T-helper 1 cell treated with Interleukin-12 subunit alpha and Interleukin-12 subunit beta and Interleukin-4 antibody, amounts not matched to agents 30 ng/mL and 1 ng/mL, for 36 hours (primary cell): ENCODE measurements around the gene ZBTB48. TPM values are rescaled to one million over a fixed set of nuclear protein-coding genes. Genes with fewer than 3 reads are reported as not detected.

Source experiments
- intact Hi-C: fragments of 100-400 bp; cut with micrococcal nuclease; formaldehyde crosslinking; loops from one replicate; pipeline ENCODE4 v1.15.1; 2024
- total RNA-seq: library from RNA; stranded (reverse); gene quantifications from 2 replicates; pipeline ENCODE4 v1.2.3, GENCODE V29; 2022

The ZBTB48 gene
- total RNA-seq, 1 donor from 2014 or later: 43.3 TPM

DNA sequence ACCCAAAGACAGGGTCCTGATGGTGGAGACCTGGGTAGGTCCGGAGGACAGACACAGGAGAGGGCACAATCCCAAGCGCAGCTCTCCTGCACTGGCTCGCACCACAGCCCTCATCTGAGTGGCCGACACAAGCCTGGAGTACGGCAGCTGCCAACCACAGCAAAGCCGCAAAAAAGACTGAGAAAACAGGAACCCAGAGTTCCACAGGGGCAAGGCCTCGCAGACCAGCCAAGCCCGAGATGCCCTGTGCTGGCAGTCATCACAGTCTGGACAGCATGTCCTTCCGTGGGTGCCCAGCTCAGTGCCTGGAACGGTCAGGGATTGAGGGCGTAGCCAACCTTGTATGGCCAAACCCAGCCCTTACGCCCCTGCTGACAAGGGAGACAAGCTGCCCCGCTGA, 11.4 kb downstream of the ZBTB48 start:
- intact Hi-C loops: no loop called here

DNA sequence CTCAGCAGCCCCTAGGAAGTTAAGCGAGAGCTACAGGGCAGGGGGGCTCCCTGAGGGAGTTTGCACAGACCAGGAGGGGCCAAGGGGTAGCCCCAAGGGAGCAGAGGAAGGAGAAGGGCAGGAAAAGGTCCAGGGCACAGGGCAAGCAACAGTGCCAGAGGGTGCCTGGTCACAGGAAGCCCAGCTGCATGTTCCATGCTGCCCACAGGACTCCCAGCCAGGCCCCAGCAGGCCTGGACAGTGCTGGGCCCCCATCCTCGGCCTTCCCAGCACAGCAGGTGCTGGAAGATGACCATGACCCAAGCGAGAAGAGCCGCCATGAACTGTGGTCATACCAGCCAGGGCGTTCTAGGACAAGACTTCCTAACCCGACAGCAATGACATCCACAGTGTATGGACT, 11.8 kb downstream of the ZBTB48 start:
- intact Hi-C loops: no loop called here

DNA sequence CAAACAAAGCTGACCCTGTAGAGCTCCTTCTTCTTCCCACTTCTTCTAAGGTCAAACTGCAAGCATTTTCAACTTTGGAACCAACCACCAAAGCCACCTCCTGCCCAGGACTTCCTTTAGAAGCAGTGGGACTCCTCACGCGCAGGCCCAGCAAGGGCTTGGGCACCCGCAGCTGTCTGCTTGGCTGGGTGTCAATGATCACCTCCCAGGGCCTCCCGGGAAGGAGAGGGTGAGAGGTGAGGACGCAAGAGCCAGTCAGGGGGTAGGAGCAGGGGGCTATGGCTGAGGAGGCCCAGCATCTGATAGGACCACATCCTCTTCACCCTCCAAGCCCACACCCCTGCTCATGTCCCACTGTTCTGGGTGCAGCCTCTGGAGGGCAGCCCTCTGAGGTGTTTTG, 12.6 kb downstream of the ZBTB48 start:
- intact Hi-C loops: no loop called here

DNA sequence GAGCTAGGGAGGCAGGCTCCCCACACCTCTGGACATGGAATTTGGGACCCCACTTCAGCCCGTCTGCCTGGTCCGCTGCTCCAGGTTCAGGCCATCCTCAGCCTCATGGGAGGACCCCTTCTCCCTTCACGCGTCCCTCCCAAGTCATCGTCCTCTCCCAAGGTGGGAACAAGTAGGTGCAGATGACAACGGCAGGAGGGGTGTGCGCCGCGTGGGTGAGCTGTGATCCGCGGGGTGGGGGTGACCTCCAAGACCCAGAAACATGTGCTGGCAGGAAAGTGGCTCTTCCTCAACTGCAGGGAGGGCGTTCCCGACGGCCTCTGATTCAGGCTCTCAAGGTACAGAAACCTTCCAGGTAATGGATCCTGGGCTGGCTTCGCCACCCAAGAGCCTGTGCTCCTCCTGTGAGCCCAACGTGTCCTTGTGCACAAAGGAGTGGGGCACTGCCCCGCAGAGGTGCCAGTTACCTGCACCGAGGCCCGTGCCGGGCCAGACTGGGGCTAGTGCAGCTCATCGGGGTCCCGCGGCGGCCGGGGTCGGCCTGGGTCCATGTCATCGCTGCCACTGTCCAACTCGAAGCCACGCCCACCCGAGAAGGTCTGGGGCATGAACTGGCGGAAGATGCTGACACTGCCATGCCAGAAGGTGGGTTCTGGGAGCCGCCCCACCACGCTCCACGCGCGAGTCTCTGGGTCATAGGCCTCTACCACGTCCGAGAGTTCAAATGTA, 13.2 kb downstream of the ZBTB48 start:
- intact Hi-C loops: no loop called here

DNA sequence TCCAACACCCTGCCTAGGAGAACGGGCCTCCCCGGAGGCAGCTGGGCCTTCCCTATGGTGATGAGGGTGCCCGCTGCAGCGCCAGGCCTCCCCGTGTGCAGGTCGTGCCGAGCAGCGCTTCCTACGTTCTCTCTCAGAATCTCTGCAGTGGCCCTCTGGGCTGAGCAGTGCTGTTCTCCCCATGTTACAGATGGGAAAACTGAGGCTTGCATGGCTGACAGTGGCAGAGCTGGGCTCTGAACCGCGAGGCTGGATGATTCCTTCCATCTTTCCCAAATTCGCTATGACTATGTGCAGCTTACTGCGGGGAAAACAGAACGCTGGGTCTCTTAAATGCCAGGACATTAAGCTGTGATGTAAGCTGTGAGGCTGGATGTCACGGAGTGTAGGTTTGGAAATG, 14.0 kb downstream of the ZBTB48 start:
- intact Hi-C loops: no loop called here

DNA sequence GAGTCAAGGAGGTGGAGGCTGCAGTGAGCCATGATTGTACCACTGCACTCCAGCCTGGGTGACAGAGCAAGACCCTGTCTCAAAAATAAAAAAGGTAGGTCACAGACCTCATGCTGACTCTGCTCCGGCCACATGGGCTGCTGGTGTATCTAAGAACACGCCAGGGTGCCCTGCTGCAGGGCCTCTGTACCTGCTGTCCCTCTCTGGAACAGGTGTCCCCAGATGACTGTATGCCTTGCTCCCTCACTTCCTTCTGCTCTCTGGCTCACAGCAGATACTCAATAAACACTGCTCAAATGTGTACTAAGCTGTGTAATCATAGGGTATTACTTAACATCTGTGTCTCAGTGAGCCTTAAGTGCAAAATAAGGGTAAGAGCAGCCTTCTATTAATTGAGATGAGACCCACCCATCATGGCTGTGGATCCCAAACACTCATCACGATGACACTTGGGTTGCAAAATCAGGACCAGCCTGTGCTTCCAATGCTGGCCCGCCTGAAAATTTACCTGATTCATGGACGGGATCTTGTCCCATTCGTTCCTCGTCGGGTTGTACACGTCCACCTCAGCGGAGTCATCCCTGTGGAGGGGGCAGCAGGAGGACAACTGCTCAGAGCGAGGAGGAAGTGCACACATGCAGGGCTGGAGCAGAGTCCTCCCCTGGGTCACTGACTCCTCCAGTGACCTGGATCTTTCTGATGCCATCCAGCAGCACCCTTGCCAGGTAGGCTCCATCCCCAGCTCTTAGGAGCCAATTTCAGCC, 15.4 kb downstream of the ZBTB48 start:
- intact Hi-C loops: no loop called here

DNA sequence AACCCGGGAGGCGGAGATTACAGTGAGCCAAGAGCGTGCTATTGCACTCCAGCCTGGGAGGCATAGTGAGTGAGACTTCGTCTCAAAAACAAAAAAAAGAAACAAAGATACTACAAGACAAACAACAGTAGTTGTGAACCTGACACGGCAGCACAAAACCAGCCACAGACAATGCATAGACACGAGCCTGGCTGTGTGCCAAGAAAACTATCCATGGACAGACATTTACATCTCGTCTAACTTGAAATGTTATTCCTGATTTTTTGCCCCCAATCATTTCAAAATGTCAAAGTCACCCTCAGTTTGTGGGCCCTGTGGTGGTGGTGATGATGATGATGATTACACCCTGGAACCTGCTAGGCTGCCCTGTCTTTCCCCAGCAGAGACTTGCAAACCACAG, 16.6 kb downstream of the ZBTB48 start:
- intact Hi-C loops: no loop called here

DNA sequence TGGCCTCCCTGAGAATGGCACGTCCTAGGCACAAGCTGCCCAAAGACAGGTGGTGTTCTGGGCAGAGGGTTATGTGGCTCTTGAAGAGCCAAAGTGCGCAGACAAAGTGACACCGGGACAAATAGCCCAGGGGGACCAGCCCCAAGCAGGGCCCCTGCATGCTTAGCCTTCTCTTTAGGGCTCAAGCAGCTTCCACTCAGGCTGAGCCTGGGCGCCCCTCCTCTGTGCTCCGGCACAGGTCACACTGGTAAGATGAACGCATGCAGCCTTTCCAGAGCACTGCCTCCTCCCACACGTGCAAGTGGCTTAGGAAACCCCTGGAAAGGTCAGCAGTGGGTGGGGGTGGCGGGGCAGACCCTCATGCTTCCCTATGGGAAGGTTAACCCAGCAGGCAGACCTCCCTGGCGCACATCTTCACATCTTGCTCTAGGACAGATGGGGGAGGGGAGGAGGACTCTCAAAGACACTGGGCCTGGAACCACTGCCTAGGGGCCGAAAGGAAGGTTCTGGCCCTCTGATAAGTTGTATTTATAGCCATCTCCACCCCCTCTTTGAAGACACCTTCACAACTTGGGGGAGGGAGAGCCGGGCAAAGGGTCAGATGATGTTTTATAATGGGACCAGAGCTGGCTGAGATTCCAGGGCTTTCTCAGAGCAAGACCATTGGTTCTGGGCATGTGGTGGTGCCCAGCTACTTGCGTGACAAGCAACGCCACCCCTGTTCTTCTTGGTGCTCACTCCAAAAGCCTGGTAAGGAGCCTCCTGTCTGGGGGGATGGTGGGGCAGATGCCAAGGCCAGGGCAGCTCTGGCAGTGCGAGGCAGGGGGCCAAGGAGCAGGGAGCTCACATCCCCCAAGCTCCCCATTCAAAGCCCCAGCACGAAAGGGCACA, 17.3 kb downstream of the ZBTB48 start:
- intact Hi-C loops: no loop called here

DNA sequence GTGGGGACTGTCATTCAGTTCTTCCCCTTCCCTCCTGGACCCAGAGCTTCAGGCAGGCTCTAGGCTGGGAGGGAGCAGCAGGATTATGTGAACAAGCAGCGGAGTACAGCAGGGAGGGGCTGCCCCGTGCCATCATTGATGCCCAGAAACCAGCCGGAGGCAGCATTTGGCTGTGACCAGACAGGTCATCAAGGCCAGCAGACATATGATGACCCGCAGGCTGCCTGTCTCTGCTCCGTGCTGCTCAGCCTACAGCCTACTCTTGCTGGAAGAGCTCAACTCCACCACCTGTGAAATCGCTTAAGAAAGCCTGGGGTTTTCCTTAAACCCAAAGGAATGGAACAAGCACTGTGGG, 18.0 kb downstream of the ZBTB48 start:
- intact Hi-C loops: loop anchor here (2.0 kb wide), 1 partner anchor 15 kb away; the partner anchor contains the start of gene PHF13

DNA sequence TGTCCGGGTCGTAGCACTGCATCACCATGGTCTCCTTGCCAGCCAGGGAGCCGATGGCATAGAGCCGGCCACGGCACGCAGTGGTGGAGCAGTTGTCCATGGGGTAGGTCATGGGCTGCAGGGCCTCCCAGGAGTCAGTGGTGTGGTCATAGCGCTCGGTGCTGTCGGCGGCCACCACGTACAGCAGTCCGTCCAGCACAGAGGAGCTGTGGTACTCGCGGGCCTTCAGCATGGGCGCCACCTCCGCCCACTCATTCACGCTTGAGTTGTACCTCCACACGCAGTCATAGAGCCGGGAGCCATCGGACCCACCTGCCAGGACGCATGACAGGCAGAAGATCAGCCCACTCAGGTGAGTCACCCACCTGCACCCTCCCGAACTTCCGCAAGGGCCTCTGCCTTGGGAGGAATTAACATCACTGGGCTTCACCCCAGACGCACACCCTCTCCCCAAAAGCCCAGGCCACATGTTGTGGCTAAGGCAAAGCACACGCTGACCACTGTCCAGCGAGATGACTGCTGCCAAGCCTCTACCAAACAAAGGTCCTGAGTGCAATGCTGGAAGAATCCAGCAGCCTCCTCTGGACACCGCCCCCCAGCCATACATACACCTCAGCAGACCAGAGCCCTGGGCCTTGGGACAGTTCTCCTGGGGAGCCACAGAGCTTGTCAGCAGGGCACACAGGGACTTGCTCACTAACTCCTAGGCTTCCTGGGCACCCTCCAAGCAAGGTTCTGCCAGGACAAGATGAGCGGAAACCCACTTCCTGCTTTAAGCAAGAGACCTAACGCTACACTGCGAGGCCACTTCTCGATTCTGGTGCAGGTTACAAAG, 19.6 kb downstream of the ZBTB48 start:
- intact Hi-C loops: loop anchor here (2.0 kb wide), 1 partner anchor 13 kb away; the partner anchor contains the start of gene PHF13

DNA sequence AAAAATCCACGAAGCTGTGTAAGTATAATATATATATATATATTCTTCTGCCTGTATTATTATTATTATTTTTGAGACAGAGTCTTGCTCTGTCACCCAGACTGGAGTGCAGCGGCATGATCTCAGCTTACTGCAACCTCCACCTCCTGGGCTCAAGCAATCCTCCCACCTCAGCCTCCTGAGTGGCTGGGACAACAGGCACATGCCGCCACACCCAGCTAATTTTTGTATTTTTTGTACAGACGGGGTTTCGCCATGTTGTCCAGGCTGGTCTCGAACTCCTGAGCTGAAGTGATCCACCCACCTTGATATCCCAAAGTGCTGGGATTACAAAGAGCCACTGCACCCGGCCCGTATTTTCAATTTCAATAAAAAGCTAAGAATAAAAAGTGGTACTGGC, 20.2 kb downstream of the ZBTB48 start:
- intact Hi-C loops: loop anchor here (2.0 to 10.0 kb wide), 5 partner anchors 13 to 1365 kb away; partner anchors contain the start of genes ICMT, NPHP4, PARK7 and PHF13

DNA sequence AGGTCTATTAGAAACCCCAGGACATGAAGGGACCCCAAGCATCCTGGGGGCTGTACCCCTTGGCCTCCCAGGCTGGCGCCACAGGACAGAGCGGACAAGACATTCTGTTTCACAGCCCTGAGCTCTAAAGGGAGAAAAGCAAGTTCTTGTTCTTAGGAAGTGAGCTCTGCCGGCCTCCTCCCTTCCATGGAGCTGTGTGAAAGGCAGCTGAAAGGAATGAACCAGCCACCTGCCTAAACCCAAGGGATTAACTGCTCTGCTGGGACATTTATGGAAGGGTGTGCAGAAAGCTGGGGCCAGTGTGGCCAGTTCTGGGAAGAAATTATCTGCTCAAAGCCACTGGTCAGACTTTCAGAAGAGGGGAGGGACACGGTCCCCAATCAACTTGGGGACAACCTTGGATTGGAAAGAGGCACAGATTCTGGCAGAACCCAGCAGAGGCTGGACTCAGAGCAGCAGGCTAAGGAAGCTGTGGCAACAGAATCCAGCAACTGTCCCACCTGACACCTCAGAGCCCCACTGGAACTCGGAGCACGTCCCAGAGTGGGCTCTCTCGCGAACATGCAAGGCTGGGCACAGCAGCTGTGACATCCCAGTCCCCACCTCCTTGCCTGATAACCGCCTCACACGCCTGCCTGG, 20.7 kb downstream of the ZBTB48 start:
- intact Hi-C loops: loop anchor here (1.0 to 10.0 kb wide), 8 partner anchors 21 to 1364 kb away; partner anchors contain the start of genes DNAJC11, ICMT, NOL9 and NPHP4

DNA sequence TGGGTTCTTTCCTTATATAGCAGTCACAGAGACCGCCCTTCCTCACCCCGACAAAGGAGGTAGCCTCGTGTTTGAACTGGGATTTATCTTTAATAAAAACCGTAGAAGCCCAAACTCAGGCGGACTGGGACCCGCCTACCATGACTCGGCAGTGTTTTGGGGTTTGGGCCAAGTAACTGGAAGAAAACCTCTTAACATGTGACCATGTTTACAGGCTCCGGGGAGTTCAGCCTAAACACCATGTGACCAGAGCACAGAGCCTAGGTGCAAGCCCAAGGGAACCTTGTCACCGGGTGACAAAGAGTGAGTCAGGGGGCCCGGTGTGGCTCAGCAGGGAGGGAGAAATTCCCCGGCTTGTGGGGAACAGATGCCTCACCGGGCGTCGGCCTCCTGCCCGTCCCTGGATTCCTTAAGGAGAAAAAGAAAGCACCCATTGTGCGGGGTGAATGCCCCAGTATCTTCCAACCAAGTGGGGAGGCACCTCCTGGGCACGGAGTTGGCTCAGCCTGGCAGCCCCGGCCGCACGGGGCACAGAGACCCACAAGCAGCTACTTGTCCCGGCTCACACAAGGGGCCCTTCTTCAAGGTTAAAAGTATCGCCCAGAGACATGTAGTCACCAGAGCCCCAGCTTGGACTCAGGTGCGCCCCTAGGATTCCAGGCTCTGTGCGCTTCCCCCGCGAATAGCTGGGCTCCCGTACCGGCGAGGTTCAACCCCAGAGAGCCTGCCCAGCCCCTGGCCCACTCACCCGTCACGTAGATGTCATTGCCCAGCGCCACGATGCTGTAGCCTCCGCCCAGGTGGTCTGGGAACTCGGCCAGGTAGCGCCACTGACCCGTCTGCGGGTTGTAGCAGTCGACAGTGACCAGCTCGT, 21.5 kb downstream of the ZBTB48 start:
- intact Hi-C loops: loop anchor here (1.0 to 10.0 kb wide), 8 partner anchors 22 to 1364 kb away; partner anchors contain the start of genes DNAJC11, ICMT, NOL9 and NPHP4

DNA sequence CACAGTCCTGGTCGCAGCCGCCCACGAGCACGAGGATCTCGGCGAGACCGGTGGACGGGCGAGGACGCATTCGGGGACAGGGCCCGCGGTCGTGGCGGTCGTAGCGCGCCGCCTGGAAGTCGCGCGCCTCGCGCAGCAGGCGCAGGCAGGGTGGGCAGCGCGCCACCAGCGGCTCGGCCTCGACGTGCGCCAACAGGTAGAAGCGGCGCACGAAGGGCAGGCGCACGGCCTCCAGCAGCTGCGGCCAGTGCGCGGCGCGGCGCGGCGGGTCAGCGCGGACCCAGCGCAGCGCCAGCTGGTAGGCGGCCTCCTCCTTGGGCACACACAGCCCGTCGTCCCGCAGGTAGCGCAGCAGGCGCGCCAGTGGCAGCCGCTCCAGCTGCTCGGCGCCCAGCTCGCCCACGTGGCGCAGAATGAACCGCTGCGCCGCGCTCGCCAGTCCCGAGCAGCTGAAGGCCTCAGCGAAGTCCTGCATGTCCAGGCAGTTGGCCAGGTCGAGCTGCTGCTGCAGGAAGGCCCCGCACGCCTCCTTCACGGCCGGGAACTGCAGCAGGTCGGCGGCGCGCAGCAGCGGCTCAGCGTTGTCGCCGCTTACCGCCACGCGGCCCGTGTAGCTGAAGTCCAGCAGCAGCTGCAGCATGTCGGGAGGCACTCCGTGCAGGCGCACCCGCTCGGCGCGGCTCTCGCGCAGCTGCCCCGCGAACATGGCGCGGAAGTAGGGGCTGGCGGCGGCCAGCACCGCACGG, 22.3 kb downstream of the ZBTB48 start:
- intact Hi-C loops: loop anchor here (1.0 to 10.0 kb wide), 11 partner anchors 23 to 1363 kb away; partner anchors contain the start of genes CAMTA1, DNAJC11, ICMT and NOL9

DNA sequence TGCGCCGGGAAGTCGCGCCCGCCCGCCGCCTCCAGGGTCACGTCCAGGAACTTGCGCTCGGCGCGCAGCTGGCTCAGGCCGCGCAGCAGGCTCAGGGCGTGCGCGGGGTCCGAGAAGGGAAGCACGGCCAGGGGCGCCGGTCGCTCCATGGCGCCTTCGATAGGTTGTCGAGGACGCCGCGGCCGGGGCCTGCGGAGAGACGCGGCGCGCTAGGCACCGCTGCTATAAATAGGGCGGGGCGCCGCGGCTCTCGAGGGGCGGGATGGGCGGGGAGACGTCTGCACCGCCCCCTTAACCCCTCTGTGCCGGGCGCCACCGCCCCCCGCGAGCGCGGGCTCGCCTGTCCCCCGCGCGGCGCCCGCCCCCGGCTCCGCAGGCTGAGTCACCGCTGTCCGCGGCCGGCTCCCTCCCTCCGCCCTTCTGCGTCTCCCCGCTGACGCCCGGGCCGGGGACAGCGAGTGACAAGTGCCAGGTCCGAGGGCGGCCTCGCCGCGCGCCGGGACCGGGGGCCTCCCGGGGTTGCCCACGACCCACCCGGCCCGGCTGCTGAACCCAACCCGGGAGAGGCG, 23.0 kb downstream of the ZBTB48 start, which contains the start of gene KLHL21:
Gene KLHL21, minus strand, starts transcription at position 201 of the 569 bp plus-strand sequence. Its CDS starts 52 bp downstream, at position 149.
- intact Hi-C loops: loop anchor here (1.0 to 10.0 kb wide), 9 partner anchors 11 to 1362 kb away; partner anchors contain the start of genes CAMTA1, ICMT, NPHP4 and PARK7

DNA sequence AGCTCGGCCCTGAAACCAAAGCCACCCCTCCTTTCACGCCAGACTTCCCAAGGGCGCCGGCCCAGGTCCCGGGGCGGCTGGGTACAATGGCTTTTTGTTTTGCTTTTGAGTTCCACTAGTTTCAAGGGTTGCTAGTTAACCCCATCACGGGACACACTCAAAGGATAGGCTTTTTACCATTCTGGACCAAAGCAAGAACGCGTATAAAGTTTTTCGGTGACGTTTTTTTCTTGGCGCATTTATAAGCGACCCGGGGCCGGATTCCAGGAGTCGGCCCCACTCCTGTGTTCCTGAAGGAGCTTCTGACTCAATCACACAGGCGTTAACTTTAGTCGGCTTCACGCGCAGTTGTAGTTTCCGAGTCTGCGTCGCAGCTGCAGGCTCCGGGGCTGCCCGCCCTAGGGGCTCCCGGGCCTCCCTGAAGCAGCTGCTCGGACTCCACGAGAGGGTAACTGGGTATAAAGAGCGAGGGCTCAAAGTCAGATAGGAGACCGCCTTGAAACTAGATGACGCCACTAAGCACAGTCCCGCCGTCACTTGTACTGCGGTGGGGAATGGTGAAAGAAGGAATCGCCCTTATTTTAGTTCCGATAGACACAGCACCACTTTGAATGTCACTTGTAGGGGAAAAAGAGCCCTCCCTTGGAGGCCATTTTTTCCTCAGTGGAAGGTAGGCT, 23.6 kb downstream of the ZBTB48 start:
- intact Hi-C loops: loop anchor here (1.0 to 10.0 kb wide), 7 partner anchors 10 to 1361 kb away; partner anchors contain the start of genes ICMT, NPHP4, PARK7 and PHF13
